Measurements from ENCODE around the gene ZFP64.
"Not testable (repeated sequence)": the region's sequence is repeated elsewhere in the genome, so short reads cannot be mapped to it uniquely, and the experiment has no call there.

The ZFP64 gene

DNA sequence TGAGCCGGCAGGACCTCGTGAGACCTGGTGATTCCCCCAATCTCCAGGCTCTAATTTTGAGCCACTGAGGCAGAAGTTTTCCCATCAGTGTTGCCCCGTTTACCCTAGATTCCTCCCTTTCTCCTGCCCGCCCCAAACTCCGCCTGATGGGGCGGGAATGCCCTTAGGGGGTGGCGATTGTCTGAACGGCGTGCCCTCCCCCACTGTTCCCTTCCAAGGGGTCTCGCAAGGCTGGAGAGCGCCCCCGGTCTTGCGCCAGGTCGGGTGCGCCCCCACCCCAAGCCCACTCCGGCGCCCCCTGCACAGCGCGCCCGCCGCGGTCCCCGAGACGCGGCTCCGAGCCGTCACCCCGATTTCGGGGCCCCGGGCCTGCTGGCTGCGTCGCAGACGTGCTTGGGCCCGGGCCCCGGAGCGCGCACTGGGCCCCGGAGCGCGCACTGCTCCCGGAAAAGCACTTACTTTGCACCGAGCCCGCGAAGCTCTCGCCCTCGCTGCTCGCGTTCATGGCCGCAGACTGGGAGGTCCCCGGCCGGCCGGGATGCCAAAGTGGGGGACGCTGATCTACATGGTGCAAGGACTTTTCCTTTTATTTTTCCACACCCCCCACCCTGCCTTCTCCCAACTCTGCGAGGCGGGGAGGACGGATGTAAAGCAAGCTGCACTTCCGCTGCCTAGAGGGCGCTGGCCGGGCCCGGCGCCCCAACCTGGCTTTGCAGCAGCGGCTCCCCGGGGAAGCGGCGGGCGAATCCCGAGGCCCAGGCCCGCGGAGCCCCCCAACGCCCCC, at the start of gene ZFP64:
ZFP64 (minus strand) TSS at position 648 of the 784 bp plus-strand sequence; CDS start at position 505, 143 bp downstream.
- DNase-seq = peak in 13 of 14 donors; percentile 46 to 90 (median 86)

DNA sequence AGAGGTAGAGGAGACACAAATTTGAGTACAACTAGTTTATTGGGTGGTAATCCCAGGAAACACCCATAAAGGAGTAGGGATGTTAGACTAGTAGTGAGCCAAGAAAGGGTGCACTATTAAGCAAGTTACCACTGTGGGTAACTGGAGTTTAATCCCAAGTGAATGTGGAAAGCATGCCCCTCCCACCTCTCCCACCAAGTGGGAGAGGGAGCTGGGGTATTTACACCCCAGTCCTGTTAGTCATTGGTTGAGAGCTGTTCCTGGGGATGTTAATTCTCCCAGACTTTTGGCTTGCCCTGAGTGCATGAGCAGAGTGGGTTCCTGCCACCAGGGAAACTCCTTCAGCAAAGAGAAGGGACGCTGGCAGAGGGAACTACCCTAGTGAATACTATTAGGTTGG, 49.2 kb upstream of the ZFP64 start:
- no peak for DNase-seq

DNA sequence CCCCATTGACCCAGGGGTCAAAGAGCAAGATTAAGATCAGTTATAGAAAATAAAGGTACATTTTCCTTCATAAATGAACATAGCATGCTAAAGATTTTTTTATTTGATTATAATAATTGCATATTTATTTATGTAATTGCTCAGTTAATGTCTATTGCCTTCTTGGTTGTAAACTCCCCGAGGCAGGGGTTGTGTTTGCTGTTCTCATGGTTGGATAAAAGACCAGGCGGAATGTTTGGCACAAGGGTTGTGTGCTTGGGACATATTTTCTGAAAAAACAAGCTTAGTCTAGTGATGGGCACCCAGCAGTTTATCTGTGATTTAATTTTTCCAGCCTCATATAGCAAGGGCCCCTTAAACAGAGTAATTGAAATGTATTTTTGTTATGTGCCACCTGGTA, 47.5 kb upstream of the ZFP64 start:
- no peak for DNase-seq

DNA sequence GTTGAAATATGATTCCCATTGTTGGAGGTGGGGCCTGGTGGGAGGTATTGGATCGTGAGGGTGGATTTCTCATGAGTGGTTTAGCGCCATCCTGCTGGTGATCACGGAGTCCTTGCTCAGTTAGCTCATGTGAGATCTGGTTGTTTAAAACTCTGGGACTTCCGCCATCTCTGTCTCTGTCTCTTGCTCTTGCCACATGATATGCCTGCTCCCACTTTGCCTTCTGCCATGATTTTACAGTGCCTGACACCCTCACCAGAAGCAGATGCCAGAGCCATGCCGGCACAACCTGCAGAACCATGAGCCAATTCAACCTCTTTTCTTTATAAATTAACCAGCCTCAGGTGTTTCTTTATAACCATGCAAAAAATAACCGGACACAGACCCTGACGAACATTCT, 44.7 kb upstream of the ZFP64 start:
- DNase-seq = no peak

DNA sequence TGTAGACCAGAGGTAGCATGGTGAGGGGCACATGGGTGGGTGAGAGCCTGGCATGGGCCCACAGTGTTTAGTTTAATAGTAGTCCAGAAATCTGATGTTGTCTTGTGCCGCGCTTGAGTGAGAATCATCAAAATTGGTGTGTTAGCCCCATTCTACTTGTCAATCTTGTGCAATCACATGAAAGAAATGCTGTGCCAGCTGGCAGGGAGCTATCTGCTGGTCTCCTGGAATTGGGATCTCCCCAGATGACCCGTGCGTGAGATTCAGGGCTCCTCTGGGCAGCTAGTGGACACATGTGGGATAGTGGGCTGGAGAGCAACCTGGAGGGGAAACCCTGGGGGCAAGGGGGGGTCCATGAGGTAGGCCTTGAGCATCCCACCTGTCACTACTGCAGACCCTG, 43.5 kb upstream of the ZFP64 start:
- DNase-seq = no peak

DNA sequence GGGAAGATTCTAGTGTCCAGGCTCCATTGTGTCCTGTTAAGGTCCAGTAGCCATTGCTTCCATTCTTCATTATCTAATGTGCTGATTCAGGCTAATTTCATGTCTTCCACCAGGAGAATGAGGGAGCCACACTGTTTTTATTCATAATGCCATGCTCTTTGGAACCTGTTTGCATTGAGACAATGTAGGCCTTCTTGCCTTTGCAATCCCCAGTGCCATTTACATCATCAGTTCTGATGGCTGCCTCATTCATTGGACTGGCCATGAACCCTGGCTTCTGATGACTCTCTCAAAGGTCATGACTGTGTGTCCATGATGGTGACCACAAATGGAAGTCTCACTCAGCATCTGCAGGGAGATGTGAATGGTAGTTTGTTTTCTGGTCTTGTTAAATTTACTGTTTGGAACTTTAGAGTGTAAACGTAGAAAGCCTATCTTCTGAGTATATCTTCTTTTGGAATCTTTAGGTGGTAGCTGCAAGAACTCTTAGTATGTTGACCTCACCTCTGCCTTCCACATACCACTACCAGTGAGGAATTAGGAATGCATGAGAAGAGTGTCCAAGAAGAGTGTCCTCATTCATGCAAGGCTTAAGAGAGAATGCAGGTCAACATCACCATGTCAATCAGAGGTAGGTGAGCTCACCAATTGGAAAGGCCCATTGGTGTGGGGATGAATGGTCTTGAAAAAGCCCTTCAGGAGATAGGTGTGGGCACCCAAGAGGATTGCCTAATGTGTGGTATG, 42.9 kb upstream of the ZFP64 start:
- DNase-seq = no peak

DNA sequence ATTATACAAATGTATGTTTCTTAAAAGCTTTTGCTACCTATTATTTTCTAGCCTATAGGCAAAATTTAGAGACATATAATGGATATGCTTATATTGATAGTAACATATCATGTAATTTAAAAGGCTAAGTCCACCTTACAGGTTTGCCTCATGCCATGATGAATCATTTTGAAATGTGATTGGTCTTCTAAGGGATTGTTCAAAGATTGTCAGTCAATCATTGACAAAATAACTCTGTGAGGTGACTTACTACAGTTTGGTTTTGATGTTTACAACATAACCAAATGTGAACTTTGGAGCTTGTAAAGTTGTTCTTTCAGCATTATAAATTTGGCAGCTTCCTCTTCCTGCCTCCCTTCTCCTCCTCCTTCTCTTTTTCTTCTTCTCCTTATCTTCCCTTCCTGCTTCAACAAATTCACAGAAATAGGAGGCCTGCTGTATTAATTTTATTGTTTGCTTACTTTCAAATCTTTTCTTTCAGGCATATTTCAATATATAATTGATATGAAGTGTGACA, 39.7 kb upstream of the ZFP64 start:
- DNase-seq = no peak

DNA sequence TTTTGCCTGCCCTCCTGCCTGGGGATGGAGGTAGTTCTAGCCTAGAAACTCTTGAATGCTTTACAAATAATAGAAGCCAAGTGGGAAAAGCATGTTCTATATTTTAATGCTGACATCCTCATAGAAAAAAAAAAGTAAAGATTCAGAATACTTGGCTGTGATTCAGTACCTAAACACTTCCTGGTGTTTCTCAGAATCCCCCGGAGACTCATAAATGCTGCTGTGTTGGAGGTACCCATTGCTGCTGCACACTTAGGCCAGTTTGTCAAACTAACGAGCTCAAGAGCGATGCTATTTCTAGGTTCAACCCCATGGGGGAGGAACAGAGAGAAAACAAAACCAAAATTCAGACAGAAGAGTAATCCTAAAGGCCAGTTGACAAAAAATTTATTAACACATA, 38.8 kb upstream of the ZFP64 start:
- no peak for DNase-seq

DNA sequence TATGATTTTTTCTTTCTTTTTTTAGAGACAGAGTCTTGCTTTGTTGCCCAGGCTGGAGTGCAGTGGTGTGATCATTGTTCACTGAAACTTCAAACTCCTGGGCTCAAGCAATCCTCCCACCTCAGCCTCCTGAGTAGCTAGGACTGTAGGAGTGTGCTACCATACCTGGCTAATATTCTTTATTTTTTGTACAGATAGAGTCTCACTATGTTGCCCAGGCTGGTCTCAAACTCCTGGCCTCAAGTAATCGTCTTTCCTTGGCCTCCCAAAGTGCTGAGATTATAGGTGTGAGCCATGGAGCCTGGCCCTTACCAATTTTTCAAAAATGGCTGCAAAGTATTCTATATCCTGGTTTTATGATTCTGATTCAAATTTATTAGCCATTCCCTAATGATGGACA, 37.8 kb upstream of the ZFP64 start:
- DNase-seq = not testable (repeated sequence)

DNA sequence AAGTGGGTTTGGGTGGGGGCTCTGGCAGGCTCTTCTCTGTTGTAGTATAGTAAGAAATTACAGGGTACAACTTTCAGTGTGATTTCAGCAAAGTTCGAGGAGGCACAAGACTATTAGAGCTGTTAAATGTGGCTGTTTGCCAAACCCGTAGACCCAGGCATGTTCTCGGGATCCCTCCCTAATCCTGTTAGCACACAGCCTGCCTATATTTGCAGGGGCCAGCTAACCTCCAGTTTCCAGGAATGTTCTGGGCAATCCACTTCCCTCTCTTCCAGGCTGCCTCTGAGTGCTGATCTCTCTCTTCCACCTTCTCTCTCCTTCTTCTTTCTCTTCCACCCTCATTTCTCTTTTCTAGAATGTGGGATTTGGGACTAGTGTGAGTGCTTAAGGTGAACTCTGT, 34.8 kb upstream of the ZFP64 start:
- no peak for DNase-seq

DNA sequence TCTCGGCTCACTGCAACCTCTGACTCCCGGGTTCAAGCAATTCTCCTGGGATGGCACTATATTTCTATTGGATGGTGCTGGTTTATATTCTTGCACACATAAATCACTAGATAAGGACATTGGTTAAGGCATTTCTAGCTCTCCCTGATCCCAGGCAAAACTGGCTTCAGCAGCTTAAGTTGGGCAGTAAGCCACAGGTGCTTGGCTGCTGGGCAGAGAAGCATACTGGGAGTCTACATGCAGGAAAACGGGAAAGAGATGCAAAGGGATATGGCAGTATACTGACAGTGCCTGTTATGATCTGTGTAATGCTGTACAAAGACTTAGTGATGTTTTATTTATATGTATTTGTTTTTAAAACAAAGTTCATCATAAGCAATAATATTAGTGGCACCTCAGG, 33.3 kb upstream of the ZFP64 start:
- DNase-seq = no peak

DNA sequence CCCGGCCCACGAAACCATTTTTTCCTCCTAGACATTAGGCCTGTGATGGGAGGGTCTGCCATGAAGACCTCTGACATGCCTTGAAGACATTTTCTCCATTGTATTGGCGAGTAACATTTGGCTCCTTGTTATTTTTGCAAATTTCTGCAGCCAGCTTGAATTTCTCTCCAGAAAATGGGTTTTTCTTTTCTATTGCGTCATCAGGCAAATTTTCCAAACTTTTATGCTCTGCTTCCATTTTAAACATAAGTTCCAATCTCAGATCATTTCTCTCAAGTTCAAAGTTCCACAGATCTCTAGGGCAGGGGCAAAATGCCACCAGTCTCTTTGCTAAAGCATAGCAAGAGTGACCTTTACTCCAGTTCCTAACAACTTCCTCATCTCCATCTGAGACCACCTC, 29.8 kb upstream of the ZFP64 start:
- not testable (repeated sequence) for DNase-seq

DNA sequence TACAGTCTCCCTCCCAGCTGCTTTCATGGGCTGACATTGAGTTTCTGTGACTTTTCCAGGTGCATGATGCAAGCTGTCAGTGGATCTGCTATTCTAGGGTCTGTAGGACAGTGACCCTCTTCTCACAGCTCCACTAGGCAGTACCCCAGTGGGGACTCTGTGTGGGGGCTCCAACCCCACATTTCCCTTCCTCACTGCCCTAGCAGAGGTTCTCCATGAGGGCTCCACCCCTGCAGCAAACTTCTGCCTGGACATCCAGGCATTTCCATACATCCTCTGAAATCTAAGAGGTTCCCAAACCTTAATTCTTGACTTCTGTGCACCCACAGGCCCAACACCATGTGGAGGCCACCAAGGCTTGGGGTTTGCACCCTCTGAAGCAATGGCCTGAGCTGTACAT, 29.3 kb upstream of the ZFP64 start:
- not testable (repeated sequence) for DNase-seq

DNA sequence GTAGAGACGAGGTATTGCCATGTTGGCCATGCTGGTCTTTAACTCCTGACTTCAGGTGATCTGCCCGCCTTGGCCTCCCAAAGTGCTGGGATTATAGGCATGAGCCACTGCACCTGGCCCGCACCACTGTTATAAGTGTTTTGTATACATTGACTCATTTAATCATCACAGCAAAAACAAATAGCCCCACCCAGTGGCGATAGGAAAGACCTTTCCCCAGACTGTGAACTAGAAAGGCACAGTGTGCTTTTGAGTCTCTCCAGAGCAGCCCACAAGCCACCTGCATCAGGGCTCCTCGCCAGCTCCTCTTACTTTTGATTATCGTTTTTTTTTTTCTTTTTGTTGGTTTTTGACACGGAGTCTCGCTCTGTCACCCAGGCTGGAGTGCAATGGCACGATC, 27.9 kb upstream of the ZFP64 start:
- no peak for DNase-seq

DNA sequence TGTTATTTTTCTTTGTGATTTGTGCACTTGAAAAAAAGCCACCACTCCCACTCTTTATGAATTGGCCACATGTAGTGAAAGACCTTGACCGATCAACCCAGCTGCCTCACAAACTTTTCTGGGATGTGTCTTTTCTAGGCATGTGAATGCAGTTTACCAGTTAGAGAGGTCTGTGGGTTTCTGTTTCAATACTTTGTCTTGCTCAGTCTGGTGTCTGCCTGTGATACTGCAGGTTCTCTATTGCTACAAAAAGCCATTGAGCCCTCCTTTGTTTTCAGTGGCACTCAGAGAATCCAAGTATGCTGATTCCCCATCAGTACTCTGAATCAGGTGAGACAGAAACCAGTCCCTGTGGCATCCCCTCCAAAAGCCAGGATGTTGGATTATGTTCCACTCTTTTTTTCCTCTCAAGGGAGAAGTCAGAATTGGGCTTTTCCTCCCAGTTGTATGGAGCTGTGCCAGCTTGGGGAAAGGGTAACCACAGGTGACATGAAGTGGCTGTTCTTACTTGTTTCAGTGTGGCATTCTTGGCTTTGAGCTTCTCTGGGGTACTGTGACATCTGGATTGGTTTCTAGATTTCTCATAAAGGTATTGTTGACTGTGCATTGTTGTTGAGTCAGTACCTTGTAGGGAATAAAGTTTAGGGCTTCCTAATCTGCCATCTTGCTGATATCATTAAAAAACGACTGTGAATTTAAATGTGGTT, 26.3 kb upstream of the ZFP64 start:
- DNase-seq = no peak

DNA sequence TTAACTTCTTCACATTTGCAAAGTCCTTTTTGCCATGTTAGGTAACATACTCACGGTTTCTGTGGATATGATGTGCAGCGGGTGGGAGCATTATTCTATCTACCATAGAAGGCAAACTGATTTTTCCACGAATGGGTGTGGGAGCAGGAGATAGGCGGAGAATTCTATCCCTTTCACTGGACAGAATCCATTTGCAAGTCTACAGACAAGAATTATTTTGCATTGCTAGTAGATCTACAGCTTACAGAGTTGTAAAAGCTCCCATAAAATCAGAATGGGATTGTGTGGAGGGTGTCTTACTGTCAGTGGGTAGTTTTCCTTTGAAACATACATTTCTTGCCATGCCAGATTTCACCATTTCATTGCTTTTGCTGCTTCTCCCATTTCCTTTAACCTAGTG, 22.4 kb upstream of the ZFP64 start:
- no peak for DNase-seq

DNA sequence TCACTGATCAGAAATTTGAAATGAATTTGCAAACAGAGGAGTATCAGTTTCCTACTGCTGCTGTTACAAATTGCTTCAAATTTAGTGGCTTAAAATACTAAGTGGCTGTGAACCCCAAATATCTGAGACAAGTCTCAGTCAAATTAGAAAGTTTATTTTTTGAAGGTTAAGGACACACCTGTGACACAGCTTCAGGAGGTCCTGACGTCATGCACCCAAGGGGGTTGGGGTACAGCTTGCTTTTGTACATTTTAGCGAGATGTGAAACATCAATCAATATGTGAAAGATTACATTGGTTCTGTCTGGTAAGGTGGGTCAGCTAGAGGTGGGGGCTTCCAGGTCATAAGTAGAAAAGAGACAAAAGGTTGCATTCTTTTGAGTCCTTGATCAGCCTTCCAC, 21.4 kb upstream of the ZFP64 start:
- no peak for DNase-seq

DNA sequence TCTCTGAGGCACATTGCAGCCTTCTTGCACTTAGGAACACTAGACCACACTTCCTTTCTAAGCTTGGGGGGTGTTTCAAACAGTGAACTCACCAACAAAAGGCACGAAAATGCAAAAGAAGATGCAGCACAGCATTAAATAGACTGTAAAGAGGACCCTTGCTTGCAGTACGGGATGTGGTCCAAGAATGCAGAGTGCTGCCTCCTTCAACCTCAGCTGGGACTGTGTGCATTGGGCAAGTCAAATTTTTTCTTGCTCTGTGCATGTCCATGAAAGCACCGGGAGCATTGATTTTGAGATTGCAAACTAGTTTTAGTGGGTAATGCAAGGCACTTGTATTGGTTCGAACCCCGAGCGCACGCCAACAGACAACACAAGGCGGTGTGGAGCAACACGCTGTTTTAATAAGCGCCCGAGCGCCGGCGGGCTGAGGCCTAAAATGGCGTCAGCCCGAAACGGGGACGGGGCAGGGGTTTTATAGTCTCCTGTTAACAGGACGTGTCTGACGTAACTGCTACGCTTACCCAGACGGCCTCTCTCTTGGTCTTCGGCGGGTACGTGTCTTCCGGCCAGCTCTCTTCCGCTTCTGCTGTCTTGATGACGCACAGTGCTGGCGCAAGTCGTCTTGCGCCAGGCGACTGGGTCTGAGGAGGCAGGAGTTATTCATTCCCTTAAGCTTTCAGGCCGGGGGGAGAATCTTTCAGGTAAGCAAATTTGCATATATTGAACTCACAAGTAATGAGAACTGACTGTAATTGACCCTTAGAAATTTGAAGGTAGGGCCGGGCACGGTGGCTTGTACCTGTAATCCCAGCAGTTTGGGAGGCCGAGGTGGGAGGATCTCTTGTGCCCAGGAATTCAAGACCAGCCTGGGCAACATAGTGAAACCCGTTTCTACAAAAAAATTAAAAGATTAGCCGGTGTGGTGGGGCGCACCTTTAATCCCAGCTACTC, 18.7 kb upstream of the ZFP64 start:
- DNase-seq = no peak

DNA sequence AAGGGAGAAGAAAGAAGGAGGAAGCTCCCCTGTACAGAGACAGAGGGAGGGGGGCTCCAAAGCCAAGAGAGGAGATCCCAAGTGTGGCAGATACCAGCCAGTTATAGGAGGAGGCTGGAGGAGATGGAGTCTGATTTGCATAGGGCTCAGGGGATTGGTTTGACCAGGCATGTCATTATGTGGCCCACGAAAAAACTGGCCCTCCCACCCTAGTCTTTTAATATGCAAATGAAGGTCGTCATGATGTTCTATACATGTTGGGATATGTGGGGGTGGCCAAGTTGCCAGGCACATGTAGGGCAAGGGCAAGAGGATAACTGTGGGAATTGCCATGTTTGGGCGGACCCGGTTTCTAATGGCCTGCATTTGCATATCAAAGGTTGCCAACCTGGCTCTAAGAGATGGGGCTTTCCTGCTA, 17.6 kb upstream of the ZFP64 start:
- no peak for DNase-seq

DNA sequence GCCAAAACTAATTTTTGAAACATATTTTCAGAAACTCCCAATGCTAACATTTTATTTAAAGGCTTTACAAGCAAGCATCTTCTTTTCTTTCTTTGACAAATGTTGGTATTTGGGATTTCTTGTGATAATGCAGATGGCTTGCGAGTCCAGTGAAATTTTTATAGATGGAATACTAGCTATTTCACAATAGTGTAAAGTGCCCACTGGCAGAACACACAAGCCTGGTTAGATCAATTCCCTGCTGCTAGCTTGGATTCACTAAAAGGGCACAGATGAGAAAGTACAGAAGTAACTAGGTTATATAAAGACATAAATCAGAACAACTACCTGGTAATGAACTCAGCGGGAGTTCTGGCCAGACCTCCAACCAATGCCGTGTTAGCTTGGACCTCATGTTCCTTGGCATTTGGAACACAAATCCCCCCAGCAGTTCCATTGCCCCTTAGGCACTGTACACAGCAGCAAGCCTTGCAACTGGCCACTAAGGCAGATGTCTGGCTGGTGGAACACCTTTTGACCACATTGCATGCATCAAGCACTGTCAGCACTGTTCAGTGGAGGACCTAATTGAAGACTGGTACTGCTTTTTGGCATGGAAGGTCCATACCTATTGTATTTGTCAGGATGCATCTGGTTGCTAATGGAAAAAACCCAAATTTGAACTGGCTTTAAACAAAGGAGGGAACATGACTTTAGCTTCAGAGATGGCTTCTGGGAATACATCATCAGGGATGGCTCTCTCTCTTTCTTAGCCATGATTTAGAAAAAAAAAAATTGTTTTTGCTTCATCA, 15.6 kb upstream of the ZFP64 start:
- DNase-seq = no peak

DNA sequence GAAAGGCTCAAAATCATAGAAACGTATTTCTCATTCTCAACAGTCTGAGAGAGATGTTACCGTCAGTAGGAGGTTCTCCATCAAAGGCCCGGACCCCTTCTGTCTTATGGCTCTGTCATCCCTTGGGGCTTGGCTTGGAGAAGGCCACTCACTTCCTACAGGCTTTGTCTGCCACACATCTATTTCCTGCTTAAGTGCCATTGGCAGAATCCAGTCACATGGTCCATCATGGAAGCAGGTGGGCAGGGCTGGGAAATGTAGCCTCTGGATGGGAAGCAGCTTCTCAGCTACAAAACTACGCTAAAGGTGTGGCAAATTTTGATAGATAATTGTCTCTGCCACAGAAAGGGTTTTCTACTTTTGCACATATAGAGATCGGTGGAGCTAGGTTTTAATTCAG, 12.6 kb upstream of the ZFP64 start:
- no peak for DNase-seq
